HG02642 (cell line): ENCODE data around the gene AR.

Experiments used
- ATAC-seq: cut with Tn5 transposase; IDR thresholded peaks from one replicate; pipeline ENCODE4 v1.9.1; 2021; ENCODE audit warnings: mild to moderate bottlenecking; ENCODE audit not compliant: unreplicated experiment, poor library complexity

The AR gene

GRCh38 chrX:67543818-67544217 lies at the start of gene AR:
Gene AR (plus strand): TSS chrX:67544021. CDS start chrX:67545147, 1,126 bp downstream.
- ATAC-seq = no peak

DNA sequence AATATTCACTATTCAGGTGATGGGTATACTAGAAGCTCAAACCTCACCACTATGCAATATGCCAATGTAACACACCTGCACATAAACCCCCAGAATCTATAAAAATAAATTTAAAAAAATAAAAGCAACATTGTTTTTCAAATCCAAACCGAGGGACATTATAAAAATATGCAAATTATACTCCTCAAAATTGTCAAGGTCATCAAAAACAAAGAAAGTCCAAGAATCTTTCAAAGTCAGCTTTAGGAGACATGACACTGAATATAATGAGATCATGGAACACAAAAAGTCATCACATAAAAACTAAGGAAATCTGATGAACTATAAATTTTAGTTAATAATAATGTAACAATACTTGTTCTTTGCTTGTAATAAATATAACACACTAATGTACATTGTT lies 43.2 kb upstream of the AR start:
- no peak for ATAC-seq

GRCh38 chrX:67503004-67503403 lies 40.8 kb upstream of the AR start:
- ATAC-seq = no peak

DNA sequence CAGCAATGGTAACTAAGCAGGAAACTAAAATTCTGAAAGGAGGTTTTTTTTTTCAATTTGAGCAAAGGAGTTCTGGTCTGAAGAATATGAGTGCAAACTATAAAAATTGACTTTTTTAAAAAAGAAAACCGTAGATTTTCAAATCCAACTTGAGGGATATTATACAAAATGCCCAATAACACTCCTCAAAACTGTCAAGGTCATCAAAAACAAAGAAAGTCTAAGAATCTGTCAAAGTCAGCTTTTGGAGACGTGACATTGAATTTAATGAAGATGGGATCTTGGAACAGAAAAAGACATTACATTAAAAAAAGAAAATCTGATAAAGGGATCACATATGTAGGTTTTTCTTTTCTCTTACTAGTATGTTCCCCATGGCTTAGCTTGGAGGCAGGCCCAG lies 40.4 kb upstream of the AR start:
- ATAC-seq = no peak

DNA sequence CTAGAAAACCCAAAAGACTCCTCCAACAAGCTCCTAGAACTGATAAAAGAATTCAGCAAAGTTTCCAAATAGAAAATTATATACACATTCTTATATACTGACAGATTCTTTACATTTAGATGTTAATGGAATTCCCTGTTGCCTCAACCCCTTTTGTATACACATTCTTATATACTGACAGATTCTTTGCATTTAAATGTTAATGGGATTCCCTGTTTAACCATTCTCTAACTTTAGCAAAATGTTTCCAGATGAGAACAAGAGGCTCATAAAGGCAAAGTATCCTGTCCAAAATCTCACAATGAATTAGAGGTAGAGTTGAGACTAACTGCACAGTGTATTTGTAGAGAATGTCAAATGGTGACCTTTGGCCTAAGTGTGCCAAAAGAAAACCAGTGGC lies 23.1 kb upstream of the AR start:
- no peak for ATAC-seq

GRCh38 chrX:67523002-67523681 lies 20.7 kb upstream of the AR start:
- no peak for ATAC-seq

- no peak for ATAC-seq
These were observed 19.9 kb upstream of the AR start for GRCh38 chrX:67523932-67524331.

DNA sequence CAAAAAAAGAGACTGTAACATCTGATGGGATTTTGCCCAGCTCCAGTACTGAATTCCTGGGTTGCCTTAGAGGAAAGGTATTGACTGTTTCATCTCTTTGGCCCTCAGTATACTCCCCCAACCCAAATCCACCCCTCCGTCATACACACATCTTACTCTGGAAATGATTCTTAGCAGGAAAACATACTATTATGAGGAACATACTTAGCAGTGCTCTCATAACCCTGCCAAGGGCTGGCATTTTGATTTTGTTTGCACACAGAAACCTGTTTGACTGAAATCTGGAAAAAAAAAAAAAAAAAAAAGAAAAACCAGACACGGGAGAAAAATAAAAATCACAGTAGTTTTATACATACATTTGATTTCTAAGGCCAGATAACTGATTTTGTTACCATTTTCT lies 19.4 kb upstream of the AR start:
- ATAC-seq = no peak

GRCh38 chrX:67524950-67525691 lies 18.7 kb upstream of the AR start:
- no peak for ATAC-seq

DNA sequence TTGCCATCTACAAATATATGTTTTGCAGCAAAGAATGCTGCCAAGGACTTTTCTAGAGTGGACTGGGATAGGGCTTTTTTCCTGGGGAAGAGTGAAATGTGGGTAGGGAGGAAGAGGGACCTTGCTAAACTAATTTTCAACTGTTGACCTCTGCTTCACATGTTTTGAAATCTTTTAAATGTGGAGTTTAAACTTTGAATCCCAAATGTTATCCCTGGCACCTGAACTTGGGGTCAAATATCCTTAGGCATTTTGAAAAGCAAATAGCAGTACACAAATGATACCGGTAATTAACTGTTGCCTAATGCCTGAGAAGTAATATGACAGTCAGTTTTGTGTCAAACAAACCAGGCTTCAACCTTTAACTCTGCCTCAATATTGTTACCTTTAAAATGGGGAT lies 7.3 kb upstream of the AR start:
- no peak for ATAC-seq

GRCh38 chrX:67538383-67538782 lies 5.4 kb upstream of the AR start:
- ATAC-seq = no peak

DNA sequence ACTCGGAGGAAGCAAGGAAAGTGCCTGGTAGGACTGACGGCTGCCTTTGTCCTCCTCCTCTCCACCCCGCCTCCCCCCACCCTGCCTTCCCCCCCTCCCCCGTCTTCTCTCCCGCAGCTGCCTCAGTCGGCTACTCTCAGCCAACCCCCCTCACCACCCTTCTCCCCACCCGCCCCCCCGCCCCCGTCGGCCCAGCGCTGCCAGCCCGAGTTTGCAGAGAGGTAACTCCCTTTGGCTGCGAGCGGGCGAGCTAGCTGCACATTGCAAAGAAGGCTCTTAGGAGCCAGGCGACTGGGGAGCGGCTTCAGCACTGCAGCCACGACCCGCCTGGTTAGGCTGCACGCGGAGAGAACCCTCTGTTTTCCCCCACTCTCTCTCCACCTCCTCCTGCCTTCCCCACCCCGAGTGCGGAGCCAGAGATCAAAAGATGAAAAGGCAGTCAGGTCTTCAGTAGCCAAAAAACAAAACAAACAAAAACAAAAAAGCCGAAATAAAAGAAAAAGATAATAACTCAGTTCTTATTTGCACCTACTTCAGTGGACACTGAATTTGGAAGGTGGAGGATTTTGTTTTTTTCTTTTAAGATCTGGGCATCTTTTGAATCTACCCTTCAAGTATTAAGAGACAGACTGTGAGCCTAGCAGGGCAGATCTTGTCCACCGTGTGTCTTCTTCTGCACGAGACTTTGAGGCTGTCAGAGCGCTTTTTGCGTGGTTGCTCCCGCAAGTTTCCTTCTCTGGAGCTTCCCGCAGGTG lies 637 bp downstream of the AR start:
- ATAC-seq = no peak

- ATAC-seq = no peak
These were observed 1.4 kb downstream of the AR start for GRCh38 chrX:67545036-67545821.

- no peak for ATAC-seq
These were observed 2.2 kb downstream of the AR start for GRCh38 chrX:67545893-67546495.

DNA sequence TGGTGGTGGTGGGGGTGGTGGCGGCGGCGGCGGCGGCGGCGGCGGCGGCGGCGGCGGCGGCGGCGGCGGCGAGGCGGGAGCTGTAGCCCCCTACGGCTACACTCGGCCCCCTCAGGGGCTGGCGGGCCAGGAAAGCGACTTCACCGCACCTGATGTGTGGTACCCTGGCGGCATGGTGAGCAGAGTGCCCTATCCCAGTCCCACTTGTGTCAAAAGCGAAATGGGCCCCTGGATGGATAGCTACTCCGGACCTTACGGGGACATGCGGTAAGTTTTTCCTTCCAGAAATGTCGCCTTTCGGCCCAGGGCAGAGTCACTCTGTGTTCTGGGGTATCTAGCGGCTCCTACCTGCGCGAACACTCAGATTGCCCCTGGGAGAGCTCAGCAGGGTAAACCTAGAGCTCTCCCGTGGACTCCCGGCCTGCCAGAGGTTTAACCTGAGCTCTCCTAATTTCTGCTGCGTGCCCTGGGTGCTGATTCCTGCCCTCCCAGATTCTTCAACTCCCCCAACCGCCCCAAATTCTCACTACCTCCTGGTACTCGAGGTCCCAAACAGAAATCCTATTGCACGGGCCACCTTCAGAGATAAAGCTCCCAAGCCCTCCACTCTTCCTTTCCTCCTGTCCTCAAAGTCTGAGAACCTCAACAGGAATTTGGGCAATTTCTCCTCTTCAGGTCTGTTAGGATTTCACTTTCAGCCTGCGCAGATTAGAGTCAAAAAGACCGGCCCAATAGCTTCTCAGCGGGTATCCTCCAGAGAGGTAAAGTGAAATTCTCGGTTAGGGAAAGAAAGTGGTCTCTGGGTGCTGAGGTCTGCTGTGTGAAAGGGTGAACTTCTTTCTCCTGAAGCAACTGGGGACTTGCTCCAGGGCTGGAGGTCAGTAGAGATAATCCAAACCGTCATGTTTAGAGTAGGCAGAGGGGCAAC lies 2.9 kb downstream of the AR start:
- no peak for ATAC-seq

DNA sequence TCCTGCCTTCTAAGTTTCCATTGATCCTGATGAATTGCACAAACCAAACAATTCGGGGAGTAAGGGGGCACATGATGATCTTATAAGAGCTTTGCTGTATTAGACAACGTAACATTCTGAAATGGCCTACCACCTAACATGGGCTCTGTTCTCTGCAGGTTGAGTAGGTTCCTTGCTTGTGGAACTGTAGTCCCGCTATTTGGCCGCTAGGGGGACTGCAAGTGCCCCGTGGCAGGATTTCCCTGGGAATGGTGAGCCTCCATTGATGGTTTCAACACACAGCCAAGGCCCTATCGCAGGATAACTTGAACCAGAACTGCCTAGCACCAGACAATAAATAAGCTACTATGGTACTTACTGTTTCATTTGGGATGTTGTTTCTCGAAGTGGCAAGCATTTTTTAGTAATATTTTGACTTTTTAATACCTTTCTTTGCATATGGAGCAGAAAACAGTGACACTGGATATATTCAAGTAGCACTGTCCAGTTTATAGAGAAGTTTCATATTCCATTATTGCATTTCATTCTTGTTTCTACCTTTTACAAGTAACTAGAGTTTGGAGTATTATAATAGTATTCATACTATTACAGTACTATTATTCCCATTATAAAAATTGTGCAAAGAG lies 11.9 kb downstream of the AR start:
- ATAC-seq = no peak

DNA sequence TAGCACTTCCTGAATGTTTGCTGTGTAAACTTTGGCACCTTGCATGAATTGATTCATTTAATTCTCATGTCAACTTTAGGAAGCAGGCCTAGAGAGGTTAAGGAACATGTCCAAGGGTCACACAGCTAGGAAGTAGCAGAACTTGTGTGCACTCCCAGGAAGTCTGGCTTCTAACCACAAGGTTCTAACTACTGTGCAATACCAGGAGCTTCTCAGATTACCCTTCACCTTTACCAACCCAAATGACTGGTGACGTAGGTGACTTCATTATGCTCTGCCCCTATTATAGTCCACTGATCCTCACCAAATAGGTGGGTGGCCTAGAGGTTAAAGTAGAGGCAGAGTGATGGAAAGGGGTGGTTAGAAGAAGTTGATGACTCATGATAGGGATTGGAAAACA lies 14.4 kb downstream of the AR start:
- ATAC-seq = no peak
